ENCODE measurements around the gene C10orf88.
"Not testable (repeated sequence)": the region's sequence is repeated elsewhere in the genome, so short reads cannot be mapped to it uniquely, and the experiment has no call there.

C10orf88 gene

GRCh38 chr10:122955892-122956291 lies 1.9 kb upstream of the C10orf88 start:
- DNase-seq: no peak

DNA sequence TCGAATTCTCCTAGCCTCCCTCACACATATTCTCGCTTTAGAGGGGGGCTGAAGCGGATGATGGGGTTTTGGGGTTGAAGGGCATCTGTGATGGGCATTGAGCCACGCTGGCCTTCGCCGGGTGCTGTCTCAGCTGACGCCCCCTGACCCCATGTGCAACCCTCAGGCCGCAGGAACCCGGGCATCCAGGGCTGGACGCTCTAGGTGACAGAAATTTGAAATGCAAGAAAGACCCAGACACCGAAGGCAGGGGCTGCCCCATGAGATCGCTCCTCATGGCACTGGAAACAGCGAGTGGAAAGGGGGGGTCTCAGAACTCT lies 664 bp upstream of the C10orf88 start:
- DNase-seq: no peak

- no peak for DNase-seq
Observed at GRCh38 chr10:122949296-122949695, 4.7 kb downstream of the C10orf88 start.

DNA sequence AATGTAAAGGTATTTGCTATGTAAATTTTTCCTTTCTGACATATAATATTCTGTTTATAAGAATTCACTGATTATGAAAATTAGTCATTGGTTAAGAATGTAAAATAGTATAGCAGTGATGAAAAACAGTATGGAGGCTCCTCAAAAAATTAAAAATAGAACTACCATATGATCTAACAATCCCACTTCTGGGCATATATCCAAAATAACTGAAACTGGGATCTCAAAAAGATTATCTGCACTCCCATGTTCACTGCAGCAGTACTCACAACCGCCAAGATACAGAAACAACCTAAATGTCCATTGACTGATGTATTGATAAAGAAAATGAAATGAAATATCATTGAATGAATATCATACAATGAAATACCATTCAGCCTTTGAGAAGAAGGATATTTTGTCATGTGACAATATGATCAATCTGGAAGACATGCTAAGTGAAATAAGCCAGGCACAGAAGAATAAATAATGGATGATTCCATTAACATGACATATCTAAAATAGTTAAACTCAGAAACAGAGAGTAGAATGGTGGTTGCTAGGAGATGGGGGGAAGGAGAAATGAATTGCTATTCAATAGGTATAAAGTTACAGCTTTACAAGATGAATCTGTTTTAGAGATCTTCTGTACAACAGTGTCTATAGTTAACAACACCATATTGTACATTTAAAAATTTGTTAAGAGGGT lies 14.0 kb downstream of the C10orf88 start:
- DNase-seq: no peak

DNA sequence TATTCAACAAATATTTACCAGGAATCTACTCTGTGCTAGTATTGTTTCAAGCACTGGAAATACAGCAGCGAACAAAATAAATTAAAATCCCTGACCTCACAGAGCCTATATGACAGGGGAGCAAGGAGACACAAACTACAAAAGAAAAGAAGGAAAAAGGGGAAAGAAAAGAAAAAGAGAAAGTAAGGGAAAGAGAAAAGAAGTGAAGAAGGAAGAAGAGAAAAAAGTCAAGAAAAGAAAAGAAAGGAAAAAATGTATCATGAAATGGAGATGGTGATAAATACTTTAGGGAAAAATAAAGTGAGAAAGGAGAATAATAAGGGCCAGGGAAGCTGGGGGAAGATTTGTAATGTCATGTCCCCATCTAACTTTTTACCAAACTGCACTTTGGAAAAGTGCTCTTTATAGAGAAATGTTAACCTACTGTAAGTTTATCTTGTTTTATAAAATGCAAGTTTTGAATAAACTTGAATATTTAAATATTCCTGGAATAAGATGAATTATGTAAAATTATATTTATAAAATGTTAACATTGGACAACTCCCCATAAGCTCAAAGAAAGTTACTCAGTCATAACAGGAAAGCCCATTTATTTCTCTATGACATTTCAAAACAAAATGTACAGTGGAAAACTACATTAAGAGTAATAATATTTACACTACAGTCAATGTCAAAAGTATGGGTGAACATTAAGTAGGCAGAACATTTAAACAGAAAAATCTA lies 14.7 kb downstream of the C10orf88 start:
- DNase-seq: no peak

GRCh38 chr10:122931088-122931906 lies 22.7 kb downstream of the C10orf88 start:
- DNase-seq: no peak

DNA sequence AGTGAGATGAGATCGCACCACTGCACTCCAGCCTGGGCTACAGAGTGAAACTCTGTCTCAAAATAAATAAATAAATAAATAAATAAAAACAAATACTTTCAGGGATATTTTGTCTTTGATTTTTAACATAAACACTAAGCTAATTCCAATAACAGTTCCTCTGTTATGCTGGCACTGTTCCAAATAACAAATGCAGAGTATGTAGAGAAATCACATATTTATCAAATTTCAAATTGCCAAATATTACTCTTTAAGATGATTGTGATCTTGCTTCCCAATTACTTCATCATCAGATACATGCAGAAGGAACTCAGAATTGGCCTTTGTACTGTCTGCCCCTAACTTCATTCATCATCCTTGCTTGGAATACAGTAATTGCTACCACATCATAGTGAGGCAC lies 23.9 kb downstream of the C10orf88 start:
- no peak for DNase-seq

- DNase-seq: no peak
Observed at GRCh38 chr10:122915700-122916099, 38.3 kb downstream of the C10orf88 start.

DNA sequence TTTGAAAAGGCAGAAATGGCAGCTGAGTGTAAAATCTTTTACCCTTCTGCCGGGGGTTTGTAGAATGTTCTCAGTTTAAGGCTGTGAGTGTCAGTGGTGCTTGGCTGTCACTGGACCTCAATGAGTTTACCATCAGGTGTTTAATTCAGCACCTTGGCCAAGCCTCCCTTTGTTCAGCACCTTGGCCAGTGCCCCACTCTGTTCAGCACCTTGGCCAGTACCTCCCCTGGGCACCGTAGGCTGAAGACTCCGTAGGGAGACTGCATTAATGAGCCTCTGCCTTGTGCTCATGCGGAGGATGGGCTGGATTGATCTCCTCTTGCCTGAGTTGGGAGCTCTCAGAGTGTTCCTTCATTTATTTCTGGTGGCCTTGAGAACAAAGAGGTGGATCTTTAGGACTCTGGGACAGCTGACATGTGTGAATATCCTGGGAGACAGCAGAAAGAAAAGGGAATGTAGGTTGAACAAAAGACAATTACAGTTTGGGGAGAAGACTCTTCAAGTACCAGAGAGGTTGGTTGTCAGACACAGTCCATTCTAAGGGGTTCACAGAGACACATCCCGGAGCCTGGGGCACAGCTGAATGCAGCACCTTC lies 42.0 kb downstream of the C10orf88 start:
- no peak for DNase-seq

DNA sequence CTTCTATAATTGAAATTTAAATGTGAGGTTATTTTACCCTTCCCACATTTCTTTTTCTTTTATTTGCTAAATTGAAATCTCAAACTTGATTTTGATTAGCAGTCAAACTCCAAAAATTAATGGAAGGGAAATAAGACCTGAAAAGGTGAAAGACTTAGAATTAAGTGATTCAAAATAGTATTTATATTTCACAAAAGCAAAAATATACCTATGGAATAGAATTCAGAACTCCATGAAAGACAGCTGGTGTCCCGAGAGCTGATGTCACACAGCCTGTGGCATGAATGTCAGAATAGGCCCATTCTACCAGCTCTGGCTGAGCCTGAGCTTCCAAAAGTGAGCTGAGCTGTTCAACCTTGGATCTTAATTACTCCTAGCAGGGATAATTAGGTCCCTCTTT lies 43.7 kb downstream of the C10orf88 start, which contains the start of gene FAM24A:
Gene FAM24A, plus strand, starts transcription at position 301 of the 400 bp plus-strand sequence. CDS start 1,025 bp downstream, outside the sequence.
- DNase-seq: no peak

GRCh38 chr10:122903861-122904260 lies 50.2 kb downstream of the C10orf88 start:
- DNase-seq: not testable (repeated sequence)

- no peak for DNase-seq
Observed at GRCh38 chr10:122894261-122894944, 59.6 kb downstream of the C10orf88 start.

GRCh38 chr10:122884166-122884565 lies 69.9 kb downstream of the C10orf88 start:
- no peak for DNase-seq

DNA sequence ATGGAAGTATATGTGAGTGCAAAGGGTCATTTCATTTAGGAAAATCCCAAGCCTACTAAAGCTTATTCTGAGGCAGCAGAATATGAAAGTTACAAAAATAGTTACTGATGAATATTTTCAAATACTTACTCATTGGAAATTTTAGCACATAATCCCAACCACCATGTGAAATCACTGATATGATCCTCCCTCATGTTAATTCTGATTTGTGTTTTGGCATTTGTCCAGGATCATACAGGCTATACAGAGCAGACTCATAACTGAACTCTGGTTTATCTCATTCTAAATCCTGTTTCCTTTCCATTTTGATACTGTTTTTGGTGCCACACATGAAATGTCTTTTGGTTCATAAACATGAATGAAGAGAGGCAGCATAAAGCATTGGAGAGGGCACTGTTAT lies 71.3 kb downstream of the C10orf88 start:
- no peak for DNase-seq

Data from DMS 273 treated with DMSO at 0.1 percent for 48 hours (cell line).